Caco-2 (cell line): ENCODE measurements around the gene CNTN1. TPM values are rescaled to one million over a fixed set of nuclear protein-coding genes. Genes with fewer than 3 reads are reported as not detected.

Experiments used
- BruUV-seq: library from RNA; stranded (reverse); fragments of 400-500 nt; replicated peaks from 2 replicates; lab custom pipeline; 2021; lab: Mats Ljungman, UMichigan
- CTCF ChIA-PET: fragments of 300-600 bp; sonication (Branson Sonifier 250); formaldehyde crosslinking; loops from one replicate; lab custom pipeline; 2022; ENCODE audit warnings: antibody characterized with exemption; lab: Charles Lee
- POLR2A ChIA-PET: fragments of 300-600 bp; sonication (Branson Sonifier 250); formaldehyde crosslinking; loops from one replicate; lab custom pipeline; 2022; ENCODE audit warnings: antibody characterized with exemption; lab: Charles Lee
- DNase-seq, 2 experiments: peaks; one replicate each; pipeline versions ENCODE4 v3.0.0 to v3.0.0-alpha.2; 2020 to 2022
- H3K27me3 ChIP-seq: replicated peaks from 2 replicates; pipeline ENCODE4 v1.6.0; 2011; ENCODE audit warnings: low read length; ENCODE audit not compliant: control insufficient read depth, insufficient read depth
- H3K36me3 ChIP-seq: 2 replicates; pipeline ENCODE4 v1.5.1; 2011; ENCODE audit warnings: low read length; ENCODE audit not compliant: control insufficient read depth, insufficient read depth
- H3K4me1 ChIP-seq: fragments of 250-450 bp; sonication (Bioruptor Pico); 2 replicates; pipeline ENCODE4 v1.5.1; 2020; ENCODE audit warnings: mild to moderate bottlenecking
- H3K4me3 ChIP-seq: 2 replicates; pipeline ENCODE4 v1.5.1; 2011; ENCODE audit warnings: low read depth, mild to moderate bottlenecking, control low read depth, low read length
- H3K9me3 ChIP-seq: fragments of 250-450 bp; sonication (Bioruptor Pico); 2 replicates; pipeline ENCODE4 v1.5.1; 2020; ENCODE audit warnings: mild to moderate bottlenecking, moderate library complexity
- H3K27ac Mint-ChIP-seq: one replicate; pipeline ENCODE4 v1.8.0; 2022; ENCODE audit warnings: mixed read lengths; ENCODE audit not compliant: unreplicated experiment
- H3K27me3 Mint-ChIP-seq: one replicate; pipeline ENCODE4 v1.8.0; 2022; ENCODE audit warnings: mixed read lengths; ENCODE audit not compliant: insufficient read depth, unreplicated experiment
- H3K36me3 Mint-ChIP-seq: one replicate; pipeline ENCODE4 v1.8.0; 2022; ENCODE audit warnings: mild to moderate bottlenecking, mixed read lengths; ENCODE audit not compliant: insufficient read depth, unreplicated experiment
- H3K4me1 Mint-ChIP-seq: one replicate; pipeline ENCODE4 v1.8.0; 2022; ENCODE audit warnings: low read depth, mixed read lengths; ENCODE audit not compliant: unreplicated experiment
- H3K4me3 Mint-ChIP-seq: one replicate; pipeline ENCODE4 v1.8.0; 2022; ENCODE audit warnings: mild to moderate bottlenecking, moderate library complexity, mixed read lengths; ENCODE audit not compliant: unreplicated experiment
- H3K9me3 Mint-ChIP-seq: one replicate; pipeline ENCODE4 v1.8.0; 2022; ENCODE audit warnings: mixed read lengths; ENCODE audit not compliant: unreplicated experiment
- intact Hi-C: fragments of 100-400 bp; cut with micrococcal nuclease; formaldehyde crosslinking; loops from one replicate; pipeline ENCODE4 v1.10.0; 2022; ENCODE audit not compliant: unreplicated experiment
- total RNA-seq: library from RNA; stranded (reverse); gene quantifications from 2 replicates; pipeline ENCODE4 v1.2.3, GENCODE V29; 2022
- TF ChIP-seq, protein P1 (sequence below), 2 experiments: fragments of 200-600 bp in 1 of 2; IDR thresholded peaks; 1 replicate in 1 of 2; 2 replicates in 1 of 2; pipeline versions ENCODE4 v1.5.1 to v1.8.0; 2011 to 2022; ENCODE audit warnings: antibody characterized with exemption in 1 of 2, control low read depth in 1 of 2, inconsistent platforms in 1 of 2, low read depth in 1 of 2, low read length in 1 of 2, mild to moderate bottlenecking in 1 of 2, moderate library complexity in 1 of 2; ENCODE audit not compliant: insufficient read depth in 1 of 2, severe bottlenecking in 1 of 2, unreplicated experiment in 1 of 2

The CNTN1 gene
- total RNA-seq, 1 experiment from 2014 or later = not detected

DNA sequence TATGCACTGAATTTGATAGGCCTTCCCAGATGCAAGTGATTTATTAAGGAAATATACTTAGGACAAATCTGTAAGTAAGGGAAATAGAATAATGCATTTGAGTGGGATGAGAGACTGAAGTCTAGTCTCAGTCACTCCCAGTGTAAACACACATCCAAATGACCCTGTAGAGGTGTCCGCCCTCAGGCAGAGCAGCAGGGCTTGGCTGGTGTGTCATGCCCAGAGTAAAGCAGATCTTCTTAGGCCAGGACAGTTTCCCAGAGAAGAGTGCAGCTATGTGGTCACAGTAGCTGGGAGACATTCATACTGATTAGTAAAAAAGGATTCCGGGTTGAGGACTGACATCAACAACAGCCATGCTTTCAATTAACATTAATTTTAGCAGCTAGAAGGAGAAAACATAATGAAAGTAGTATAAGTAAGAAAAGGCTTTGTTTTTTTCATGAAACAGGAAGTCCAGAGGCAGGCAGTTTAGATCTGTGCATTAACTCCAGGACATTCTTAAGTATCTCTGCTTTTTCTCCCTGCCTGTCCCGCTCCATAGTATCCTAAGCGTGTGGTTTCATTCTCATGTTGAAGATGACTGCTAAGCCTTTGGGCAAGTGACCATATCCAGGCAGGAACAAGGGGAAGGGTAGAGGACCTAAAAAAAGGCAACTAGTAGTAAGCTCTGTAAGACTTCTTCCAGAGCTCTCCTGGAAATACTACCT lies 35.7 kb downstream of the CNTN1 start:
- Mint-ChIP-seq H3K4me1 (no peaks in the 10 kb centered on the region), H3K4me3 (no peak overlapping the region), H3K27me3 (no peaks in the 10 kb centered on the region), H3K36me3 (no peaks in the 10 kb centered on the region), H3K9me3 (no peaks in the 10 kb centered on the region), H3K27ac (no peak overlapping the region)
- no TSS peak for BruUV-seq
- peak; percentile 4 to 41 for DNase-seq
- H3K27me3 ChIP-seq = no peaks in the 10 kb centered on the region
- ChIA-PET CTCF (no interaction called here), POLR2A (no interaction called here)
- TF ChIP-seq, protein P1, sequence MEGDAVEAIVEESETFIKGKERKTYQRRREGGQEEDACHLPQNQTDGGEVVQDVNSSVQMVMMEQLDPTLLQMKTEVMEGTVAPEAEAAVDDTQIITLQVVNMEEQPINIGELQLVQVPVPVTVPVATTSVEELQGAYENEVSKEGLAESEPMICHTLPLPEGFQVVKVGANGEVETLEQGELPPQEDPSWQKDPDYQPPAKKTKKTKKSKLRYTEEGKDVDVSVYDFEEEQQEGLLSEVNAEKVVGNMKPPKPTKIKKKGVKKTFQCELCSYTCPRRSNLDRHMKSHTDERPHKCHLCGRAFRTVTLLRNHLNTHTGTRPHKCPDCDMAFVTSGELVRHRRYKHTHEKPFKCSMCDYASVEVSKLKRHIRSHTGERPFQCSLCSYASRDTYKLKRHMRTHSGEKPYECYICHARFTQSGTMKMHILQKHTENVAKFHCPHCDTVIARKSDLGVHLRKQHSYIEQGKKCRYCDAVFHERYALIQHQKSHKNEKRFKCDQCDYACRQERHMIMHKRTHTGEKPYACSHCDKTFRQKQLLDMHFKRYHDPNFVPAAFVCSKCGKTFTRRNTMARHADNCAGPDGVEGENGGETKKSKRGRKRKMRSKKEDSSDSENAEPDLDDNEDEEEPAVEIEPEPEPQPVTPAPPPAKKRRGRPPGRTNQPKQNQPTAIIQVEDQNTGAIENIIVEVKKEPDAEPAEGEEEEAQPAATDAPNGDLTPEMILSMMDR (IDR thresholded peaks at IDR 0.05; ENCODE audit: insufficient read depth in 1 of 2, low read depth in 1 of 2, low read length in 1 of 2, severe bottlenecking in 1 of 2, unreplicated experiment in 1 of 2) = no peak
- no peak overlapping the region for H3K4me3 ChIP-seq
- H3K9me3 ChIP-seq = no peaks in the 10 kb centered on the region
- intact Hi-C loops = no loop called here
- no peaks in the 10 kb centered on the region for H3K4me1 ChIP-seq
- H3K36me3 ChIP-seq = no peaks in the 10 kb centered on the region

- POLR2A ChIA-PET = no interaction called here
- CTCF ChIA-PET = no interaction called here
Observed at GRCh38 chr12:40730281-40730680, 38.0 kb downstream of the CNTN1 start.

GRCh38 chr12:40733871-40734270 lies 41.6 kb downstream of the CNTN1 start:
- intact Hi-C loops = no loop called here
- Mint-ChIP-seq H3K4me1 (no peaks in the 10 kb centered on the region), H3K9me3 (no peaks in the 10 kb centered on the region), H3K36me3 (no peaks in the 10 kb centered on the region), H3K27me3 (no peaks in the 10 kb centered on the region), H3K27ac (no peak overlapping the region), H3K4me3 (no peak overlapping the region)
- no peak for DNase-seq
- ChIA-PET POLR2A (no interaction called here), CTCF (no interaction called here)
- Histone ChIP-seq H3K27me3 (no peaks in the 10 kb centered on the region), H3K4me1 (no peaks in the 10 kb centered on the region), H3K9me3 (no peaks in the 10 kb centered on the region), H3K36me3 (no peaks in the 10 kb centered on the region), H3K4me3 (no peak overlapping the region)
- BruUV-seq = no TSS peak
- TF ChIP-seq, protein P1 (IDR thresholded peaks at IDR 0.05; ENCODE audit: insufficient read depth in 1 of 2, low read depth in 1 of 2, low read length in 1 of 2, severe bottlenecking in 1 of 2, unreplicated experiment in 1 of 2) = no peak

More at GRCh38 chr12:40730281-40730680, 38.0 kb downstream of the CNTN1 start:
- no peaks in the 10 kb centered on the region for H3K4me1 ChIP-seq
- no peaks in the 10 kb centered on the region for H3K27me3 ChIP-seq
- no peaks in the 10 kb centered on the region for H3K9me3 Mint-ChIP-seq
- H3K36me3 Mint-ChIP-seq = no peaks in the 10 kb centered on the region
- BruUV-seq = no TSS peak
- intact Hi-C loops = no loop called here
- H3K36me3 ChIP-seq = no peaks in the 10 kb centered on the region
- no peak overlapping the region for H3K4me3 ChIP-seq
- TF ChIP-seq, protein P1 (IDR thresholded peaks at IDR 0.05; ENCODE audit: insufficient read depth in 1 of 2, low read depth in 1 of 2, low read length in 1 of 2, severe bottlenecking in 1 of 2, unreplicated experiment in 1 of 2) = no peak
- no peak overlapping the region for H3K27ac Mint-ChIP-seq
- H3K9me3 ChIP-seq = no peaks in the 10 kb centered on the region
- no peak for DNase-seq
- H3K4me1 Mint-ChIP-seq = no peaks in the 10 kb centered on the region
- no peak overlapping the region for H3K4me3 Mint-ChIP-seq
- H3K27me3 Mint-ChIP-seq = no peaks in the 10 kb centered on the region
